Measurements from ENCODE around the gene QPCT.

DNA sequence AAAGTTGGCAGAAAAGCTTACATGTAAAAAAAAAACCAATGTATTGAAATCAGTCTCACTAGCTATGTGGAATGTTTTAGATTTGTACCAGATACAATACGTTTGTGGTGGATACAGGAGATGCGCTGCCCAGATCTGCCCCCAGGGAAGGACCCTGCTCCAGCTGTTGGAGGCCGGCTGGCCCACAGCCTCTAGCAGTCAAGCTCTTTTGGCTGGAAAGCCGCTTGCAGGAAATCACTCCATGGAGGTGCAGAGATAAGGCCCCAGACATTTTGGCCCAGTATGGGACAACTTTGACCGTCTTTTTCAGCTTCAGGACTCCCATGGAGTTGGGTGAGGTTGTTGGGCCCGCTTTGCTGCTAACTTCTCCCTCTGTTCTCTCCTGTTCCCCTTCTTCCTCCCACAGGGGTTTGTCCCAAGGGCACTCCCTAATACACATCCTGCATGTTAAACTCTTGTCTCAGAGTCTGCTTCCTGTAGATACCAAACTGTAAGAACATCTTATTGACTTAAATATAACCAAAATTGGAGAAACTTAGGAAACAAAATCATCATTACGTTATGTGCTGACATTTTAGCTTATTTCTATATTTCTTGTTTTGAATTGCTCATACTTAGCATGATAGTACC is 1.7 kb upstream of the QPCT start:
- TF ChIP-seq POLR2A (IDR thresholded peaks at IDR 0.05; ENCODE audit: extremely low read depth, insufficient read length) (no peak), MYC (IDR thresholded peaks at IDR 0.05; ENCODE audit: low read depth, low read length) (no peak)
- TF ChIP-seq, protein P1, sequence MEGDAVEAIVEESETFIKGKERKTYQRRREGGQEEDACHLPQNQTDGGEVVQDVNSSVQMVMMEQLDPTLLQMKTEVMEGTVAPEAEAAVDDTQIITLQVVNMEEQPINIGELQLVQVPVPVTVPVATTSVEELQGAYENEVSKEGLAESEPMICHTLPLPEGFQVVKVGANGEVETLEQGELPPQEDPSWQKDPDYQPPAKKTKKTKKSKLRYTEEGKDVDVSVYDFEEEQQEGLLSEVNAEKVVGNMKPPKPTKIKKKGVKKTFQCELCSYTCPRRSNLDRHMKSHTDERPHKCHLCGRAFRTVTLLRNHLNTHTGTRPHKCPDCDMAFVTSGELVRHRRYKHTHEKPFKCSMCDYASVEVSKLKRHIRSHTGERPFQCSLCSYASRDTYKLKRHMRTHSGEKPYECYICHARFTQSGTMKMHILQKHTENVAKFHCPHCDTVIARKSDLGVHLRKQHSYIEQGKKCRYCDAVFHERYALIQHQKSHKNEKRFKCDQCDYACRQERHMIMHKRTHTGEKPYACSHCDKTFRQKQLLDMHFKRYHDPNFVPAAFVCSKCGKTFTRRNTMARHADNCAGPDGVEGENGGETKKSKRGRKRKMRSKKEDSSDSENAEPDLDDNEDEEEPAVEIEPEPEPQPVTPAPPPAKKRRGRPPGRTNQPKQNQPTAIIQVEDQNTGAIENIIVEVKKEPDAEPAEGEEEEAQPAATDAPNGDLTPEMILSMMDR (IDR thresholded peaks at IDR 0.05; ENCODE audit: low read depth, low read length), result no peak
